GM12878 (cell line): ENCODE results near the gene YWHAQ. TPM values are rescaled to one million over a fixed set of nuclear protein-coding genes. Genes with fewer than 3 reads are reported as not detected.
A peak's percentile ranks its signal among the peaks of the same experiment; 100 is the strongest.

Source experiments
- ATAC-seq: fragments of 200-7000 bp; cut with Tn5 transposase; 3 replicates; pipeline ENCODE4 v1.9.1; 2020; ENCODE audit warnings: mild to moderate bottlenecking, moderate library complexity
- BruUV-seq: library from RNA; stranded (reverse); fragments of 400-500 nt; replicated peaks from 2 replicates; lab custom pipeline; 2021; lab: Mats Ljungman, UMichigan
- CTCF ChIA-PET: fragments of 300-600 bp; sonication (Branson Sonifier 250); formaldehyde crosslinking; extraction: SDS; loops from one replicate; lab custom pipeline; 2021; ENCODE audit warnings: inconsistent platforms; lab: Yijun Ruan, JAX
- POLR2A ChIA-PET: fragments of 350-600 bp; formaldehyde crosslinking; extraction: SDS; loops from one replicate; lab custom pipeline; 2021; ENCODE audit warnings: inconsistent platforms; lab: Charles Lee
- RAD21 ChIA-PET: fragments of 300-600 bp; sonication (Branson Sonifier 250); formaldehyde crosslinking; loops from one replicate; lab custom pipeline; 2023; ENCODE audit warnings: antibody characterized with exemption; ENCODE audit not compliant: unreplicated experiment; lab: Charles Lee
- SMC1A ChIA-PET: fragments of 300-600 bp; sonication (Branson Sonifier 250); formaldehyde crosslinking; loops from one replicate; lab custom pipeline; 2023; ENCODE audit not compliant: unreplicated experiment, uncharacterized antibody; lab: Charles Lee
- DNase-seq: peaks from one replicate; pipeline ENCODE4 v3.0.0-alpha.2; 2011; ENCODE audit warnings: low read depth, low spot score
- FAIRE-seq: peaks from 3 replicates; lab custom pipeline; 2011; peaks lifted over from hg19 to GRCh38; lab: Jason Lieb, UNC
- H2AFZ ChIP-seq: 2 replicates; pipeline ENCODE4 v1.6.0; 2011; ENCODE audit warnings: low read depth, low read length, control low read depth; ENCODE audit not compliant: control insufficient read depth
- H3K27ac ChIP-seq: 2 replicates; pipeline ENCODE4 v1.5.1; 2011; ENCODE audit warnings: control low read depth; ENCODE audit not compliant: control insufficient read depth, insufficient read depth
- H3K27me3 ChIP-seq, 2 experiments: replicated peaks in 1 of 2; 2 replicates each; pipeline versions ENCODE4 v1.6.0 to v1.6.1; 2011; ENCODE audit warnings: low read length in 1 of 2; ENCODE audit not compliant: control insufficient read depth in 2 of 2, insufficient read depth in 2 of 2
- H3K36me3 ChIP-seq, 2 experiments: 2 replicates each; pipeline ENCODE4 v1.5.1; 2011; ENCODE audit warnings: low read length in 1 of 2; ENCODE audit not compliant: control insufficient read depth in 2 of 2, insufficient read depth in 2 of 2
- H3K4me1 ChIP-seq: 2 replicates; pipeline ENCODE4 v1.6.1; 2011; ENCODE audit warnings: mild to moderate bottlenecking, low read length, moderate library complexity, mixed read lengths; ENCODE audit not compliant: control insufficient read depth, insufficient read depth
- H3K4me2 ChIP-seq: 2 replicates; pipeline ENCODE4 v1.6.0; 2011; ENCODE audit warnings: control low read depth; ENCODE audit not compliant: control insufficient read depth, insufficient read depth
- H3K4me3 ChIP-seq: fragments of 200-600 bp; sonication (generic); 2 replicates; pipeline ENCODE4 v1.5.1; 2016
- H3K79me2 ChIP-seq: 2 replicates; pipeline ENCODE4 v1.6.0; 2011; ENCODE audit warnings: low read length; ENCODE audit not compliant: control insufficient read depth, insufficient read depth
- H3K9ac ChIP-seq: 2 replicates; pipeline ENCODE4 v1.8.0; 2011; ENCODE audit warnings: low read length, control low read depth, mixed read lengths; ENCODE audit not compliant: control insufficient read depth, insufficient read depth
- H3K9me3 ChIP-seq: replicated peaks from 3 replicates; pipeline ENCODE4 v1.5.1; 2011; ENCODE audit warnings: mild to moderate bottlenecking, low read length; ENCODE audit not compliant: control insufficient read depth, insufficient read depth
- H4K20me1 ChIP-seq: 2 replicates; pipeline ENCODE4 v1.6.0; 2011; ENCODE audit not compliant: control insufficient read depth, insufficient read depth
- CBX5 ChIP-seq: sonication (generic); IDR thresholded peaks from 2 replicates; pipeline ENCODE4 v1.6.1; 2016; ENCODE audit warnings: low read depth, moderate library complexity, mild to moderate bottlenecking, inconsistent platforms
- EZH2 ChIP-seq: IDR thresholded peaks from 2 replicates; pipeline ENCODE4 v1.6.1; 2012; ENCODE audit warnings: low read depth, mild to moderate bottlenecking, control low read depth, inconsistent platforms, low read length, borderline replicate concordance; ENCODE audit not compliant: control insufficient read depth
- FOS ChIP-seq: IDR thresholded peaks from 3 replicates; pipeline ENCODE4 v1.6.1; 2011; ENCODE audit warnings: borderline replicate concordance; ENCODE audit not compliant: insufficient read length; ENCODE audit errors: extremely low read depth
- FOXK2 ChIP-seq: fragments of 450-650 bp; IDR thresholded peaks from 2 replicates; pipeline ENCODE4 v1.6.1; 2017; ENCODE audit warnings: mild to moderate bottlenecking, moderate library complexity
- MTA3 ChIP-seq: IDR thresholded peaks from 2 replicates; pipeline ENCODE4 v1.6.1; 2012; ENCODE audit warnings: low read length, inconsistent platforms, borderline replicate concordance
- MYC ChIP-seq: IDR thresholded peaks from 2 replicates; pipeline ENCODE4 v1.6.1; 2011; ENCODE audit warnings: mild to moderate bottlenecking, low read length, moderate library complexity, inconsistent platforms; ENCODE audit not compliant: insufficient read depth, insufficient replicate concordance, insufficient read length, severe bottlenecking
- NFYA ChIP-seq: IDR thresholded peaks from 2 replicates; pipeline ENCODE4 v1.6.1; 2011; ENCODE audit warnings: low read depth, mild to moderate bottlenecking, low read length, improper control_type of control experiment, borderline replicate concordance
- NFYB ChIP-seq: IDR thresholded peaks from 2 replicates; pipeline ENCODE4 v1.6.1; 2011; ENCODE audit warnings: low read depth, mild to moderate bottlenecking, low read length, improper control_type of control experiment, moderate library complexity; ENCODE audit not compliant: insufficient read depth
- NR2F1 ChIP-seq: fragments of 450-650 bp; conservative IDR thresholded peaks from 2 replicates; pipeline ENCODE4 v1.6.1; 2017; ENCODE audit warnings: mild to moderate bottlenecking
- PAX8 ChIP-seq: fragments of 450-650 bp; IDR thresholded peaks from 2 replicates; pipeline ENCODE4 v1.6.1; 2017; ENCODE audit warnings: mild to moderate bottlenecking, moderate library complexity
- SMAD1 ChIP-seq: fragments of 450-650 bp; IDR thresholded peaks from 2 replicates; pipeline ENCODE4 v1.6.1; 2018; ENCODE audit warnings: mild to moderate bottlenecking, low read depth; ENCODE audit not compliant: partially characterized antibody
- SRF ChIP-seq, 2 experiments: IDR thresholded peaks; 2 replicates each; pipeline ENCODE4 v1.6.1; 2011; ENCODE audit warnings: low read depth in 2 of 2, low read length in 2 of 2, mild to moderate bottlenecking in 1 of 2, moderate library complexity in 1 of 2
- ZNF217 ChIP-seq: fragments of 450-650 bp; IDR thresholded peaks from 2 replicates; pipeline ENCODE4 v1.6.1; 2017; ENCODE audit warnings: antibody characterized with exemption, mild to moderate bottlenecking
- ZNF384 ChIP-seq: IDR thresholded peaks from 2 replicates; pipeline ENCODE4 v1.6.1; 2012; ENCODE audit warnings: low read depth, mild to moderate bottlenecking, low read length, improper control_type of control experiment, borderline replicate concordance
- WGBS: methylation state at CpG from one replicate; pipeline ENCODE4 v1.1.6; 2016; ENCODE audit warnings: low lambda C conversion rate; ENCODE audit not compliant: insufficient replicate concordance, insufficient coverage; ENCODE audit errors: missing lambda C conversion rate; 5-methylcytosine and 5-hydroxymethylcytosine counted together
- in situ Hi-C: fragments of 300-500 bp; cut with MboI; formaldehyde crosslinking; loops from 9 replicates; pipeline ENCODE4 v1.14.3; 2018; ENCODE audit warnings: mixed read lengths
- intact Hi-C: fragments of 100-400 bp; cut with micrococcal nuclease; formaldehyde crosslinking; loops from one replicate; pipeline ENCODE4 v1.14.2; 2022; ENCODE audit not compliant: unreplicated experiment
- polyA plus RNA-seq, 11 experiments: library from polyadenylated mRNA; depleted of rRNA in 4 of 11; unstranded in 6 of 11; stranded (reverse) in 5 of 11; fragments of >200 nt; fragmentation: Nextera tagmentation in 4 of 11; fragmentation: Illumina TruSeq in 1 of 11; extraction: Ambion mirVana in 4 of 11; extraction: Trizol in 1 of 11; gene quantifications; 1 replicate in 1 of 11; 2 replicates in 10 of 11; pipeline versions ENCODE4 v1.2.1 to v1.2.3, GENCODE V29; 2011 to 2016; ENCODE audit warnings: inconsistent platforms in 2 of 11, missing spikeins in 2 of 11, low read depth in 1 of 11
- total RNA-seq, 4 experiments: library from RNA; depleted of rRNA in 3 of 4; stranded (reverse); fragments of >200 nt in 3 of 4; fragmentation: Illumina TruSeq in 1 of 4; extraction: Trizol in 1 of 4; gene quantifications; 2 replicates each; pipeline versions ENCODE4 v1.2.1 to v1.2.3, GENCODE V29; 2013 to 2021
- TF ChIP-seq, protein P1 (sequence below): fragments of 450-650 bp; IDR thresholded peaks from 2 replicates; pipeline ENCODE4 v1.6.1; 2017; ENCODE audit warnings: low read depth, mild to moderate bottlenecking, moderate library complexity
- TF ChIP-seq, protein P2 (sequence below): fragments of 450-650 bp; IDR thresholded peaks from 2 replicates; pipeline ENCODE4 v1.6.1; 2017; ENCODE audit warnings: mild to moderate bottlenecking, moderate library complexity
- TF ChIP-seq, protein P3 (sequence below): IDR thresholded peaks from 2 replicates; pipeline ENCODE4 v1.6.1; 2012; ENCODE audit warnings: low read length, inconsistent platforms

The YWHAQ gene
- total and polyA plus RNA-seq, 10 of the 15 experiments (the other 5 are each of a cell fraction or from before 2014, with no cell fraction given) = 63.0 to 515 (median 219) TPM

DNA sequence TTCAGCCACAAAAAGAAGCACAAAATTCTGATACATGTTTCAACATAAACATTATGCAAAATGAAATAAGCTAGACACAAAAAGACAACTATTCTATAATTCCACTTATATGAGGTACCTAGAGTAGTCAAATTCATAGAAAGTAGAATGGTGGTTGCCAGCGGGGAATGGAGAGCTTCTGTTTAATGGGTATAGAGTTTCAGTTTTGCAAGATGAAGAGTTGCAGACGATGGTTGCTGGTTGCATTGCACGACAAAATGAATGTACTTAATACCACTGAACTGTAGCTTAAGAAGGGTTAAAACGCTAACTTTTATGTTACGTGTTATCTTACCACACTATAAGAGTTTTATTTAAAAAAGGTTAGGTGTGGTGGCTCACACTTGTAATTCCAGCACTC is 13.5 kb downstream of the YWHAQ start:
- 70% methylated on average over 5 of the region's 5 CpGs for WGBS
- H3K79me2 ChIP-seq = peaks cover 91% of the 10 kb centered on the region
- ChIA-PET SMC1A (interaction anchor here (0.8 to 4.2 kb wide), 9 partner anchors 9 to 61 kb away, joined by 3 to 43 read pairs (median 6); partner anchors contain the start of gene YWHAQ), RAD21 (interaction anchor here (1.0 to 1.3 kb wide), 3 partner anchors 9 to 15 kb away, joined by 3 to 4 read pairs (median 3); no protein-coding TSS in a partner anchor), CTCF (interaction anchor here (0.9 to 3.0 kb wide), 4 partner anchors 9 to 21 kb away, joined by 3 to 11 read pairs (median 4); no protein-coding TSS in a partner anchor), POLR2A (interaction anchor here (0.8 to 4.1 kb wide), 4 partner anchors 9 to 144 kb away, joined by 4 to 17 read pairs (median 6); partner anchors contain the start of gene YWHAQ)
- no peak for ATAC-seq
- H3K9me3 ChIP-seq = no peaks in the 10 kb centered on the region
- DNase-seq = no peak
- no peak overlapping the region for H2AFZ ChIP-seq
- no peak overlapping the region for H3K27ac ChIP-seq
- in situ Hi-C loops (no loop called here), intact Hi-C loops (no loop called here)
- H3K36me3 ChIP-seq = peaks cover 2 to 9% of the 10 kb centered on the region in 2 experiments
- no peaks in the 10 kb centered on the region for H4K20me1 ChIP-seq
- H3K4me1 ChIP-seq = no peaks in the 10 kb centered on the region
- H3K27me3 ChIP-seq = no peaks in the 10 kb centered on the region
- FAIRE-seq = peak; percentile 18
- H3K4me3 ChIP-seq = no peak overlapping the region
- H3K4me2 ChIP-seq = no peak overlapping the region
- H3K9ac ChIP-seq = no peak overlapping the region
- no TSS peak for BruUV-seq
- TF ChIP-seq CBX5 = no peak
- TF ChIP-seq MYC = no peak
- TF ChIP-seq NFYB = no peak
- no peak for TF ChIP-seq SRF (IDR thresholded peaks at IDR 0.05; ENCODE audit: low read depth in 2 of 2, low read length in 2 of 2)
- TF ChIP-seq SMAD1 = no peak
- TF ChIP-seq EZH2 = no peak
- no peak for TF ChIP-seq FOXK2
- no peak for TF ChIP-seq PAX8
- TF ChIP-seq MTA3 = no peak
- no peak for TF ChIP-seq NFYA
- TF ChIP-seq, protein P1, sequence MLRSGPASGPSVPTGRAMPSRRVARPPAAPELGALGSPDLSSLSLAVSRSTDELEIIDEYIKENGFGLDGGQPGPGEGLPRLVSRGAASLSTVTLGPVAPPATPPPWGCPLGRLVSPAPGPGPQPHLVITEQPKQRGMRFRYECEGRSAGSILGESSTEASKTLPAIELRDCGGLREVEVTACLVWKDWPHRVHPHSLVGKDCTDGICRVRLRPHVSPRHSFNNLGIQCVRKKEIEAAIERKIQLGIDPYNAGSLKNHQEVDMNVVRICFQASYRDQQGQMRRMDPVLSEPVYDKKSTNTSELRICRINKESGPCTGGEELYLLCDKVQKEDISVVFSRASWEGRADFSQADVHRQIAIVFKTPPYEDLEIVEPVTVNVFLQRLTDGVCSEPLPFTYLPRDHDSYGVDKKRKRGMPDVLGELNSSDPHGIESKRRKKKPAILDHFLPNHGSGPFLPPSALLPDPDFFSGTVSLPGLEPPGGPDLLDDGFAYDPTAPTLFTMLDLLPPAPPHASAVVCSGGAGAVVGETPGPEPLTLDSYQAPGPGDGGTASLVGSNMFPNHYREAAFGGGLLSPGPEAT = no peak
- TF ChIP-seq, protein P2, sequence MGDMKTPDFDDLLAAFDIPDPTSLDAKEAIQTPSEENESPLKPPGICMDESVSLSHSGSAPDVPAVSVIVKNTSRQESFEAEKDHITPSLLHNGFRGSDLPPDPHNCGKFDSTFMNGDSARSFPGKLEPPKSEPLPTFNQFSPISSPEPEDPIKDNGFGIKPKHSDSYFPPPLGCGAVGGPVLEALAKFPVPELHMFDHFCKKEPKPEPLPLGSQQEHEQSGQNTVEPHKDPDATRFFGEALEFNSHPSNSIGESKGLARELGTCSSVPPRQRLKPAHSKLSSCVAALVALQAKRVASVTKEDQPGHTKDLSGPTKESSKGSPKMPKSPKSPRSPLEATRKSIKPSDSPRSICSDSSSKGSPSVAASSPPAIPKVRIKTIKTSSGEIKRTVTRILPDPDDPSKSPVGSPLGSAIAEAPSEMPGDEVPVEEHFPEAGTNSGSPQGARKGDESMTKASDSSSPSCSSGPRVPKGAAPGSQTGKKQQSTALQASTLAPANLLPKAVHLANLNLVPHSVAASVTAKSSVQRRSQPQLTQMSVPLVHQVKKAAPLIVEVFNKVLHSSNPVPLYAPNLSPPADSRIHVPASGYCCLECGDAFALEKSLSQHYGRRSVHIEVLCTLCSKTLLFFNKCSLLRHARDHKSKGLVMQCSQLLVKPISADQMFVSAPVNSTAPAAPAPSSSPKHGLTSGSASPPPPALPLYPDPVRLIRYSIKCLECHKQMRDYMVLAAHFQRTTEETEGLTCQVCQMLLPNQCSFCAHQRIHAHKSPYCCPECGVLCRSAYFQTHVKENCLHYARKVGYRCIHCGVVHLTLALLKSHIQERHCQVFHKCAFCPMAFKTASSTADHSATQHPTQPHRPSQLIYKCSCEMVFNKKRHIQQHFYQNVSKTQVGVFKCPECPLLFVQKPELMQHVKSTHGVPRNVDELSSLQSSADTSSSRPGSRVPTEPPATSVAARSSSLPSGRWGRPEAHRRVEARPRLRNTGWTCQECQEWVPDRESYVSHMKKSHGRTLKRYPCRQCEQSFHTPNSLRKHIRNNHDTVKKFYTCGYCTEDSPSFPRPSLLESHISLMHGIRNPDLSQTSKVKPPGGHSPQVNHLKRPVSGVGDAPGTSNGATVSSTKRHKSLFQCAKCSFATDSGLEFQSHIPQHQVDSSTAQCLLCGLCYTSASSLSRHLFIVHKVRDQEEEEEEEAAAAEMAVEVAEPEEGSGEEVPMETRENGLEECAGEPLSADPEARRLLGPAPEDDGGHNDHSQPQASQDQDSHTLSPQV = no peak
- TF ChIP-seq ZNF384 = no peak
- no peak for TF ChIP-seq ZNF217
- TF ChIP-seq NR2F1 = no peak
- no peak for TF ChIP-seq FOS
- TF ChIP-seq, protein P3, sequence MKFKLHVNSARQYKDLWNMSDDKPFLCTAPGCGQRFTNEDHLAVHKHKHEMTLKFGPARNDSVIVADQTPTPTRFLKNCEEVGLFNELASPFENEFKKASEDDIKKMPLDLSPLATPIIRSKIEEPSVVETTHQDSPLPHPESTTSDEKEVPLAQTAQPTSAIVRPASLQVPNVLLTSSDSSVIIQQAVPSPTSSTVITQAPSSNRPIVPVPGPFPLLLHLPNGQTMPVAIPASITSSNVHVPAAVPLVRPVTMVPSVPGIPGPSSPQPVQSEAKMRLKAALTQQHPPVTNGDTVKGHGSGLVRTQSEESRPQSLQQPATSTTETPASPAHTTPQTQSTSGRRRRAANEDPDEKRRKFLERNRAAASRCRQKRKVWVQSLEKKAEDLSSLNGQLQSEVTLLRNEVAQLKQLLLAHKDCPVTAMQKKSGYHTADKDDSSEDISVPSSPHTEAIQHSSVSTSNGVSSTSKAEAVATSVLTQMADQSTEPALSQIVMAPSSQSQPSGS = no peak
